Stimulated activated CD4-positive, alpha-beta T cell treated with anti-CD3 and anti-CD28 coated beads, Interleukin-4, amount 100 ng/mL, for 1 hour (primary cell): ENCODE results near the gene PPP1R9A.

Experiments used
- DNase-seq: peaks from one replicate; pipeline ENCODE4 v3.0.0-alpha.2; 2020

The PPP1R9A gene

GRCh38 chr7:94912085-94912484 is 4.7 kb downstream of the PPP1R9A start:
- DNase-seq = no peak

DNA sequence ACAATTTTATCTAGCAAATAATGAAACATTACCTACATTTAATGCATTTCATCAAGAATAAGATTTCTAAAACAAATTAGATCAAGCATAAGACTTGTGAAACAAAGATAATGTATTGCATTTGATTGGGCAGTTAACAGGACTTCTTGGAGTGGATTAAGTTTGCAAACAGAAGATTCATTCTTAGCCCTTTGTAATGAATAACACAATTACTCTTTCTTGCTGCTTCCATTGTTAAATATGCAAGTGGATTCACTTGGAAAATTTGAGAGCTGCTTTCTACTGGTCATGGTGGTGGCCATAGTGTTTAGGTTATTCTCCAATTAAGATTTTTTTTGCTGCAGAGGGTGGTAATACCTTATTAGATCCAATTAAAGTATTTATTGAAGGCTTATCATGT is 6.0 kb downstream of the PPP1R9A start:
- DNase-seq = no peak

DNA sequence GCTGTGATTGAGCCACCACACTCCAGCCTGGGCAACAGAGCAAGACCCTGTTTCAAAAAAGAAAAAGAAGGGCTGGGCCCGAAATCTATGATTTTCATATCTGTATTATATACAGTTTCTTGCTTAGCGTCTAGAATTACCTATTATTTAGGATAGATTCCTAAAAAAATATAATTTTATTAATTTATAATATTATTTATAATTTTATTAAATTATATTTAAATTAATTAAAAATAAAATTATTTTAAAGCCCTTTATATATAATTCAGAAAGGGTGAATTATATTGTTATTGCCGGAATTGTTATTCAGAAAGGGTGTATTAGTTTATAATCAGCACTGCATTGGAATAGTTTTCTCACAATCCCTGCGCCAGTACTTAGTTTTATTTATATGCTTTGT is 14.5 kb downstream of the PPP1R9A start:
- no peak for DNase-seq

GRCh38 chr7:94922457-94922856 is 15.1 kb downstream of the PPP1R9A start:
- no peak for DNase-seq

GRCh38 chr7:94923412-94923811 is 16.0 kb downstream of the PPP1R9A start:
- DNase-seq = no peak

DNA sequence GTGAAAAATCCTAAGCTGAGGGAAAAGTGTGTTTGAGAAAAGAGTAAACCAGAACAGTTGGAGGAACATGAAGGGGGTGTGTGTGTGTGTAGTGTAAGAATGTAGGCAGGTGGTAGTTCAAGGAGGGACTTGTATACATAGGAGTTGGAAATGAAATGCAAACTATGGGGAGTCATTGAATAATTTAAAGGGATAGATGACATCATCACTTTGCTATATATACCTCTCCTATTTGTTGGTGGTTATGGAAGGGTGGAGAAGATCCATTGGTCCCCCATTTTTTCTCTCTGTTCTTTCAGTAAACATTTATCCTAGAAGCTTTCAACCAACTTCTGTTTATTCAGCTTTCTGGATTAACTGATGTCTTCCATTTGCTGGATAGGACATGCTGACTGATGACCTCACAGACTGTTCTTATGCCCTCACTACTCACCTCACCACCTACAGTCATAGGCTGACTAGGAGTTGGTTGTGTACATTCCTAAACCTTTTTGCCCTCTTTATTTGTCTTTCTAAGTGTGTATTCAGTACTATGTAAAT is 20.8 kb downstream of the PPP1R9A start:
- no peak for DNase-seq

GRCh38 chr7:94933256-94933990 is 26.0 kb downstream of the PPP1R9A start:
- DNase-seq = no peak

- DNase-seq = no peak
These were observed 32.0 kb downstream of the PPP1R9A start for GRCh38 chr7:94939395-94939794.

GRCh38 chr7:94940241-94940640 is 32.8 kb downstream of the PPP1R9A start:
- no peak for DNase-seq

- DNase-seq = no peak
These were observed 34.6 kb downstream of the PPP1R9A start for GRCh38 chr7:94941844-94942632.

DNA sequence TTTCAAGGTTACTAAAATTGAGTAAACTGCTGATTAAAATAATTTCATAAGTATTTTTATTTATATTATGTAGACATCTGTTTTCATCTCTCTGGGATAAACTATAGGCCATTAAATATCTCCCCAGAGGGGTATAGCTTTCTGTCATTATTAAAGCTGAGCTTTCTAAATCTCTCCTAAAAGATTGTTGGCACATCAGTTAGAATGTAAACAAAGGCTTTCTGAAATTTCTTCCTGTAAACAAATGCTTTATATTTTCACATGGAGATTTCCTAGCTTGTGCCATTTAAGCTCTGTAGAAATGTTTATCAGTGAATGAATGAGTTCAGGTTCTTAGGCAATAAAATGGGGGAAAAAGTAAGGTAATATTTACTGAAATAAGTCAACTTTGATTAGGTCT is 35.7 kb downstream of the PPP1R9A start:
- DNase-seq = no peak

DNA sequence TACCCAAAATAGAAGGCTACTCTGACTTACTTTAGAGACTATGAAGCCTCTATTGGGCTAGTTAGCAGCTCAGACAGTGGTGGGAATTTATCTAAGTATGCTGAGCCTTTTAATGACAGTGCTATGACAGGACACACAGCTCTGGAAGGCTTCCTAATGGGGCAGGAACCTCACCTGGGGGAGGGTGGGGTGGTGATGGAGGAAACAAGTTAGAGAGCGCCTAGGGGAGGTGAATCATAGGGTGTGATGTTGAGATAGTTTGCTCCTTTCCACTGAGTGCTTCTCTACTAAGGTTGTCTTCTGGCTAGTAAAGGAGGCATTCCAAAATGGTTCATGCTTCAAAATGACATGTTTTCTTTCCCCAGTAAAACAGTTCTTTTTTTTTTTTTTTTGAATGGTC is 42.1 kb downstream of the PPP1R9A start:
- no peak for DNase-seq

- no peak for DNase-seq
These were observed 48.4 kb downstream of the PPP1R9A start for GRCh38 chr7:94955807-94956206.

DNA sequence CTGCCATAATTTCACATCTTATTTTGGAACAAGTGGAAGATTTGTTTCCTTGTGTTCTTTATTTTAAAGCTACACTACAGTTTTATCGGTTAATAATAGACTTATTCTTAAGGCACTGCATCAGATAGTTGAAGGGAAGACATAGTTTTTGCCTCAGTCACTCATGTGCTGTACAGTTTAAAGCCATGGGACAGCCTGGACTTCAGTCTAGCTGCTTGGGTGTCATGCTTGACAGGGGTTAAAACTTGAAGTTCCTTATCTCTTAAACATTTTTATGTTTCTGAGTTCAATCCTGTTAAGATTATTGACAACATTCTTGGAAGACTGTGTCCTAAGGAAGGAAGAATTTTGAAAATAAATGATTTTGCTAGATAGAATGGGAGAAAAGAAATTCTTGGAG is 49.7 kb downstream of the PPP1R9A start:
- DNase-seq = no peak

- no peak for DNase-seq
These were observed 55.3 kb downstream of the PPP1R9A start for GRCh38 chr7:94962661-94963060.

DNA sequence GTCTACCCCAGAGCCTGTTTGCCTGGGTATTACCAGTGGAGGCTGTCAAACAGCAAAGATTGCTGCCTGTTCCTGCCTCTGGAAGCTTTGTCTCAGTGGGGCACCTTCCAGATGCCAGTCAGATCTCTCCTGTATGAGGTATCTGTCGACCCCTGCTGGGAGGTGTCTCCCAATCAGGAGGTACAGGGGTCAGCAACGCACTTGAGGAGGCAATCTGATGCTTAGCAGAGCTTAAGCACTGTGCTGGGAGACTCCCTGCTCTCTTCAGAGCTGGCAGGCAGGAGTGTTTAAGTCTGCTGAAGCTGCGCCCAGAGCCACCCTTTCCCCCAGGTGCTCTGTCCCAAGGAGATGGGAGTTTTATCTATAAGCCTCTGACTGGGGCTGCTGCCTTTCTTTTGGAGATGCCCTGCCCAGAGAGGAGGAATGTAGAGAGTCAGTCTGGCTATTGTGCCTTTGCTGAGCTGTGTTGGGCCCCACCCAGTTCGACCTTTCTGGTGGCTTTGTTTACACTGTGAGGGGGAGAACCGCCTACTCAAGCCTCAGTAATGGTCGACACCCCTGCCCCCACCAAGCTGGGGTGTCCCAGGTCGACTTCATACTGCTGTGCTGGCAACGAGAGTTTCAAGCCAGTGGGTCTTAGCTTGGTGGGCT is 62.2 kb downstream of the PPP1R9A start:
- DNase-seq = no peak

- no peak for DNase-seq
These were observed 62.7 kb downstream of the PPP1R9A start for GRCh38 chr7:94970085-94970576.

DNA sequence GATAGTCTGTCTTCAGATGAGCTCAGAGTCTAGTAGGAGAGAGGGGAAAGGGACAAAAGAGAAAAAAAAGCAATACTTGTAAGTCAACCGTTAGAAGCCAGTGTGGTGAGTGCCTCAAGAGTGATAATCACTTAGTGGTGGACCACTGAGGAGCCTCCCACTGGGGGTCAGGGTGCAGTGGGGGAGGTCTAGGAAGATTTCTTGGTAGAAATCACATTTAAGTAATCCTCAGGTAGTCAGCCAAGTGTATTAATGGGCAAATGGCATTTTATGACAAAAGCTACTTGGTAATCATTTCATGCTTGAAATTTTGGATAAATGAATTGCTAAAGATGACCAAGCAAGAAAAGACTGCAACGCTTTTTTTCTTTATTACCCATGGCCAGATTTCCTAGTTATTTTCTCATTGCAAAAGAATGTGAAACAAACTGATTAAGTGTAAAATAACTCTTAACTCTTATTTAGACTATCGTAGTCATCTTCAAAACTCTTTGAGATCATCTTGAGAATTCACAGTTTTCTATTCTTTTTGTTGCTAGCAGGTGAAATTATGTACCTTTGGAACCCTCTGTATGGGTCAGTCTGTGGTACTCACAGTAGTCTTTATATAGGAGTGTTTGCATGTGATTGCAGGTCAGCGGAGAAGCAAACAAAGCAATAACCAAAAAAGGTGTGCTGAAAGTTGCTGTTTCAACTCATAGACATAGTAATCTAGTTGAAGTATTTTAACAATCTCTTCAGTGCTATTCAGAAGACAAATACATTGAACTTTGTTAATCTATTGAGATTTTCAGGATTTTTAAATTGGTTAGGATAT is 63.9 kb downstream of the PPP1R9A start:
- no peak for DNase-seq

GRCh38 chr7:94972296-94972695 is 64.9 kb downstream of the PPP1R9A start:
- no peak for DNase-seq

GRCh38 chr7:94973844-94974243 is 66.5 kb downstream of the PPP1R9A start:
- no peak for DNase-seq

- DNase-seq = no peak
These were observed 67.0 kb downstream of the PPP1R9A start for GRCh38 chr7:94974423-94974822.

DNA sequence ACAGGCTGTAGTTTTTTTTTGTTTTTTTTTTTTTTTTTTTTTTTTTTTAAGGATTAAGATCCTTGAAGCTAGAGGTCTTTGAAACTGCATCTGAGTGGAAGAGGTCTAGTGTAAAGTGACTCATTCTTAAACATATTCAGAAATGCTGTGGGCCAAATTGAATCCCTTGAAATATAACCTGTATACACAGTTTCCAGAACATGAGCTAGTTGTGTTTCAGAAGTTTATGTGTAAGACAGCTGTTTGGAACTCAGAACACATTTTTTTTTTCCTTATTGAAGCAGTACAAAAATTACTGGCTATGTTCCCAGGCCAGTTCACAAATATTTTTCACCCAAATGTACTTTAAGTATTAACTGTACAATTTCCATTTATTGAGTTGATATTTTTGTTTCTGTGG is 67.9 kb downstream of the PPP1R9A start:
- DNase-seq = no peak
